ENCODE data around the gene PADI3.

DNA sequence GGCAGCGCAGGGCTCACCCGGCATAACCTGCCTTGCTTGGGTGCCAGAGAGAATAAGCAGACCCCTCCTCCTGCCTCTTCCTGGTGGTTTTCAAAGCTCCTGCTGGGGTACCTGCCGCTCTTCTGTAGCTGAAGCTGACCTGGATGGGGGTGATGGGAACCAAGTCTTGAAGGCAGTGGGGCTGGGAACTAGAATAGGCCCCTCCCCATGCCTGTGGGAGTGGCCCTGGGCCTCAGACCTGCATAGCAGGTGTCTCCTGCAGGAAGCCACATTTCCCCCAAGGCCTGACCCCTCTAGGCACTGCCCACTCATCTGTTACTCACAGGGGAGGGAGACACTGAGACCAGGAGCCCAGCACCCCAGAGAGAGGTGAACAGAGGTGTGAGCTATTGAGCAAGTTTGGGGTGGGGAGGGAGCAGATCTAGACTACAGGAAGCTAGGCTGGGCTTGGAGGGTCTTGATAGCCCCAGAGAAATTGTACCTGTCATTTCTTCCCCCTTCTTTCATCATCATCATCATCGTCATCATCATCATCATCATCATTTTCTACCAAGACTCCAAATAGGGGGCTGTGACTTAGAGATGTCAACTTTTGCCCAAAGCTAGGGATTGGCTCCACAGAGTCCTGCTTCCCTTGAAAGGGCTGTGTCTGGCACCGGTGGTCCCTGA, 33.9 kb upstream of the PADI3 start:
- TF ChIP-seq CTCF (IDR thresholded peaks at IDR 0.05; ENCODE audit: insufficient read depth, low read length) (no peak), POLR2AphosphoS5 (IDR thresholded peaks at IDR 0.05; ENCODE audit: low read depth) (no peak), GABPA (IDR thresholded peaks at IDR 0.05; ENCODE audit: low read depth) (no peak), SPI1 (IDR thresholded peaks at IDR 0.05; ENCODE audit: borderline replicate concordance, low read depth) (no peak)
- TF ChIP-seq, protein P1, sequence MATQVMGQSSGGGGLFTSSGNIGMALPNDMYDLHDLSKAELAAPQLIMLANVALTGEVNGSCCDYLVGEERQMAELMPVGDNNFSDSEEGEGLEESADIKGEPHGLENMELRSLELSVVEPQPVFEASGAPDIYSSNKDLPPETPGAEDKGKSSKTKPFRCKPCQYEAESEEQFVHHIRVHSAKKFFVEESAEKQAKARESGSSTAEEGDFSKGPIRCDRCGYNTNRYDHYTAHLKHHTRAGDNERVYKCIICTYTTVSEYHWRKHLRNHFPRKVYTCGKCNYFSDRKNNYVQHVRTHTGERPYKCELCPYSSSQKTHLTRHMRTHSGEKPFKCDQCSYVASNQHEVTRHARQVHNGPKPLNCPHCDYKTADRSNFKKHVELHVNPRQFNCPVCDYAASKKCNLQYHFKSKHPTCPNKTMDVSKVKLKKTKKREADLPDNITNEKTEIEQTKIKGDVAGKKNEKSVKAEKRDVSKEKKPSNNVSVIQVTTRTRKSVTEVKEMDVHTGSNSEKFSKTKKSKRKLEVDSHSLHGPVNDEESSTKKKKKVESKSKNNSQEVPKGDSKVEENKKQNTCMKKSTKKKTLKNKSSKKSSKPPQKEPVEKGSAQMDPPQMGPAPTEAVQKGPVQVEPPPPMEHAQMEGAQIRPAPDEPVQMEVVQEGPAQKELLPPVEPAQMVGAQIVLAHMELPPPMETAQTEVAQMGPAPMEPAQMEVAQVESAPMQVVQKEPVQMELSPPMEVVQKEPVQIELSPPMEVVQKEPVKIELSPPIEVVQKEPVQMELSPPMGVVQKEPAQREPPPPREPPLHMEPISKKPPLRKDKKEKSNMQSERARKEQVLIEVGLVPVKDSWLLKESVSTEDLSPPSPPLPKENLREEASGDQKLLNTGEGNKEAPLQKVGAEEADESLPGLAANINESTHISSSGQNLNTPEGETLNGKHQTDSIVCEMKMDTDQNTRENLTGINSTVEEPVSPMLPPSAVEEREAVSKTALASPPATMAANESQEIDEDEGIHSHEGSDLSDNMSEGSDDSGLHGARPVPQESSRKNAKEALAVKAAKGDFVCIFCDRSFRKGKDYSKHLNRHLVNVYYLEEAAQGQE (IDR thresholded peaks at IDR 0.05; ENCODE audit: insufficient replicate concordance, low read depth) = no peak
